HepG2 (cell line): Measurements from ENCODE around the gene CHAF1A. TPM values are rescaled to one million over a fixed set of nuclear protein-coding genes. Genes with fewer than 3 reads are reported as not detected.
A peak's percentile ranks its signal among the peaks of the same experiment; 100 is the strongest.

Experiments
- ASH2L ChIP-seq: fragments of 300-600, 200-600 bp; sonication (generic); IDR thresholded peaks from 2 replicates; pipeline ENCODE4 v1.7.0; 2017; ENCODE audit warnings: low read depth, mild to moderate bottlenecking, moderate library complexity, mixed read lengths, low read length; ENCODE audit not compliant: insufficient read length
- ATAD3A ChIP-seq: sonication (generic); formaldehyde crosslinking; IDR thresholded peaks from 2 replicates; pipeline ENCODE4 v1.4.0; 2020; ENCODE audit warnings: missing genetic modification reagents
- BCL6 ChIP-seq: IDR thresholded peaks from 2 replicates; pipeline ENCODE4 v1.6.1; 2016; ENCODE audit warnings: missing genetic modification reagents, missing compliant biosample characterization
- EED ChIP-seq: sonication (generic); formaldehyde crosslinking; IDR thresholded peaks from 2 replicates; pipeline ENCODE4 v1.5.0; 2020; ENCODE audit warnings: mild to moderate bottlenecking, missing genetic modification reagents
- EZH2 ChIP-seq: conservative IDR thresholded peaks from 2 replicates; pipeline ENCODE4 v1.6.1; 2012; ENCODE audit warnings: mild to moderate bottlenecking, low read depth, low read length, moderate library complexity
- FOXK2 ChIP-seq: fragments of 450-650 bp; IDR thresholded peaks from 2 replicates; pipeline ENCODE4 v1.6.1; 2016
- HMG20B ChIP-seq: conservative IDR thresholded peaks from 2 replicates; pipeline ENCODE4 v1.6.1; 2016; ENCODE audit warnings: missing genetic modification reagents, missing compliant biosample characterization
- HOXA3 ChIP-seq: sonication (generic); formaldehyde crosslinking; IDR thresholded peaks from 2 replicates; pipeline ENCODE4 v1.5.0; 2020; ENCODE audit warnings: missing genetic modification reagents
- HOXA9 ChIP-seq: sonication (generic); formaldehyde crosslinking; IDR thresholded peaks from 2 replicates; pipeline ENCODE4 v1.8.1; 2022; ENCODE audit warnings: missing genetic modification reagents, mild to moderate bottlenecking, moderate library complexity, borderline replicate concordance
- ZBTB20 ChIP-seq: sonication (generic); formaldehyde crosslinking; IDR thresholded peaks from 2 replicates; pipeline ENCODE4 v1.8.1; 2023; ENCODE audit warnings: missing genetic modification reagents, low read depth, mild to moderate bottlenecking, borderline replicate concordance
- ZNF331 ChIP-seq: sonication (generic); formaldehyde crosslinking; IDR thresholded peaks from 2 replicates; pipeline ENCODE4 v1.4.0; 2020; ENCODE audit warnings: missing genetic modification reagents
- ZNF484 ChIP-seq: sonication (generic); formaldehyde crosslinking; IDR thresholded peaks from 2 replicates; pipeline ENCODE4 v1.5.1; 2020; ENCODE audit warnings: mild to moderate bottlenecking, low read depth, missing genetic modification reagents, borderline replicate concordance
- ZNF816 ChIP-seq: sonication (generic); formaldehyde crosslinking; IDR thresholded peaks from 2 replicates; pipeline ENCODE4 v1.8.0; 2022; ENCODE audit warnings: missing genetic modification reagents, mild to moderate bottlenecking, borderline replicate concordance
- polyA plus RNA-seq, 8 experiments: library from polyadenylated mRNA; depleted of rRNA in 3 of 8; stranded (reverse) in 7 of 8; unstranded in 1 of 8; fragments of >200 nt; fragmentation: Illumina TruSeq in 4 of 8; extraction: Trizol in 4 of 8; gene quantifications; 2 replicates each; pipeline versions ENCODE4 v1.2.1 to v1.2.3, GENCODE V29; 2011 to 2016; ENCODE audit warnings: low read depth in 4 of 8, missing spikeins in 1 of 8, mixed read lengths in 1 of 8; ENCODE audit not compliant: insufficient read depth in 1 of 8
- total RNA-seq, 5 experiments: library from RNA; depleted of rRNA; stranded (reverse); fragments of >200 nt; fragmentation: Illumina TruSeq; extraction: Trizol; gene quantifications; 2 replicates each; pipeline ENCODE4 v1.2.3, GENCODE V29; 2016; ENCODE audit warnings: low read depth in 1 of 5
- TF ChIP-seq, protein P1 (sequence below): sonication (generic); formaldehyde crosslinking; IDR thresholded peaks from 2 replicates; pipeline ENCODE4 v1.8.1; 2023; ENCODE audit warnings: mild to moderate bottlenecking, inconsistent platforms, moderate library complexity, missing genetic modification reagents, borderline replicate concordance
- TF ChIP-seq, protein P2 (sequence below): sonication (generic); formaldehyde crosslinking; IDR thresholded peaks from 2 replicates; pipeline ENCODE4 v1.5.1; 2020; ENCODE audit warnings: mild to moderate bottlenecking, missing genetic modification reagents
- TF ChIP-seq, protein P3 (sequence below): sonication (generic); formaldehyde crosslinking; conservative IDR thresholded peaks from 2 replicates; pipeline ENCODE4 v1.8.0; 2022; ENCODE audit warnings: low read depth, missing genetic modification reagents
- TF ChIP-seq, protein P4 (sequence below): IDR thresholded peaks from 2 replicates; pipeline ENCODE4 v1.4.0; 2020; ENCODE audit warnings: mild to moderate bottlenecking, missing genetic modification reagents

CHAF1A gene
- total and polyA plus RNA-seq, 2 of the 13 experiments (the other 11 are each of a cell fraction or from before 2014, with no cell fraction given) = 11.0 to 34.8 TPM

DNA sequence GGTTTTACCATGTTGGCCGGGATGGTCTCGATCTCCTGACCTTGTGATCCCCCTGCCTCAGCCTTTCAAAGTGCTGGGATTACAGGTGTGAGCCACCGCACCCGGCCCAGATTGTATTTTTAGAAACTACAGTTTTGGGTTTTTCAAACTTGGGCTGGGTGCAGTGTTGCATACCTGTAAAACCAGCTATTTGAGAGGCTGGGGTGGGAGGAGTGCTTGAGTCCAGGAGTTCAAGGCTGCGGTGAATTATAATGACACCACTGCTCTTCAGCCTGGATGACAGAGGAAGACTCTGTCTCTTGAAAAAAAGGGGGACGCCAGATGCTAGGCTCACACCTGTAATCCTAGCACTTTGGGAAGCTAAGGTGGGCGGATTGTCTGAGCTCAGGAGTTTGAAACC lies 4.2 kb downstream of the CHAF1A start (continued):
- TF ChIP-seq ZNF331 (CRISPR knock-in tag) = 0 out of 2 replicates have a peak, but pooled peaks have one; percentile 15
- TF ChIP-seq, protein P1, sequence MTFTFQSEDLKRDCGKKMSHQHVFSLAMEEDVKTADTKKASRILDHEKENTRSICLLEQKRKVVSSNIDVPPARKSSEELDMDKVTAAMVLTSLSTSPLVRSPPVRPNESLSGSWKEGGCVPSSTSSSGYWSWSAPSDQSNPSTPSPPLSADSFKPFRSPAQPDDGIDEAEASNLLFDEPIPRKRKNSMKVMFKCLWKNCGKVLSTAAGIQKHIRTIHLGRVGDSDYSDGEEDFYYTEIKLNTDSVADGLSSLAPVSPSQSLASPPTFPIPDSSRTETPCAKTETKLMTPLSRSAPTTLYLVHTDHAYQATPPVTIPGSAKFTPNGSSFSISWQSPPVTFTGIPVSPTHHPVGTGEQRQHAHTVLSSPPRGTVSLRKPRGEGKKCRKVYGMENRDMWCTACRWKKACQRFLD = no peak
- TF ChIP-seq, protein P2, sequence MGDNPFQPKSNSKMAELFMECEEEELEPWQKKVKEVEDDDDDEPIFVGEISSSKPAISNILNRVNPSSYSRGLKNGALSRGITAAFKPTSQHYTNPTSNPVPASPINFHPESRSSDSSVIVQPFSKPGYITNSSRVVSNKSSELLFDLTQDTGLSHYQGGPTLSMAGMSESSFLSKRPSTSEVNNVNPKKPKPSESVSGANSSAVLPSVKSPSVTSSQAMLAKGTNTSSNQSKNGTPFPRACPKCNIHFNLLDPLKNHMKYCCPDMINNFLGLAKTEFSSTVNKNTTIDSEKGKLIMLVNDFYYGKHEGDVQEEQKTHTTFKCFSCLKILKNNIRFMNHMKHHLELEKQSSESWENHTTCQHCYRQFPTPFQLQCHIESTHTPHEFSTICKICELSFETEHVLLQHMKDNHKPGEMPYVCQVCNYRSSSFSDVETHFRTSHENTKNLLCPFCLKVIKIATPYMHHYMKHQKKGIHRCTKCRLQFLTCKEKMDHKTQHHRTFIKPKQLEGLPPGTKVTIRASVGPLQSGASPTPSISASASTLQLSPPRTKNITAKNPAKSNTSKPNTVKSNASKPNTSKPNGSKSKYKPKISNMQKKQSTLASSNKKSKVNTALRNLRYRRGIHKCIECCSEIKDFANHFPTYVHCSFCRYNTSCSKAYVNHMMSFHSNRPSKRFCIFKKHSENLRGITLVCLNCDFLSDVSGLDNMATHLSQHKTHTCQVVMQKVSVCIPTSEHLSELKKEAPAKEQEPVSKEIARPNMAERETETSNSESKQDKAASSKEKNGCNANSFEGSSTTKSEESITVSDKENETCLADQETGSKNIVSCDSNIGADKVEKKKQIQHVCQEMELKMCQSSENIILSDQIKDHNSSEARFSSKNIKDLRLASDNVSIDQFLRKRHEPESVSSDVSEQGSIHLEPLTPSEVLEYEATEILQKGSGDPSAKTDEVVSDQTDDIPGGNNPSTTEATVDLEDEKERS (CRISPR knock-in tag) = no peak
- 0 out of 2 replicates have a peak, but pooled peaks have one; percentile 27 for TF ChIP-seq ZNF816
- TF ChIP-seq ASH2L = no peak
- TF ChIP-seq, protein P3, sequence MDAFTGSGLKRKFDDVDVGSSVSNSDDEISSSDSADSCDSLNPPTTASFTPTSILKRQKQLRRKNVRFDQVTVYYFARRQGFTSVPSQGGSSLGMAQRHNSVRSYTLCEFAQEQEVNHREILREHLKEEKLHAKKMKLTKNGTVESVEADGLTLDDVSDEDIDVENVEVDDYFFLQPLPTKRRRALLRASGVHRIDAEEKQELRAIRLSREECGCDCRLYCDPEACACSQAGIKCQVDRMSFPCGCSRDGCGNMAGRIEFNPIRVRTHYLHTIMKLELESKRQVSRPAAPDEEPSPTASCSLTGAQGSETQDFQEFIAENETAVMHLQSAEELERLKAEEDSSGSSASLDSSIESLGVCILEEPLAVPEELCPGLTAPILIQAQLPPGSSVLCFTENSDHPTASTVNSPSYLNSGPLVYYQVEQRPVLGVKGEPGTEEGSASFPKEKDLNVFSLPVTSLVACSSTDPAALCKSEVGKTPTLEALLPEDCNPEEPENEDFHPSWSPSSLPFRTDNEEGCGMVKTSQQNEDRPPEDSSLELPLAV (CRISPR knock-in tag) = no peak
- no peak for TF ChIP-seq HOXA3 (CRISPR knock-in tag)
- no peak for TF ChIP-seq BCL6 (CRISPR knock-in tag)
- TF ChIP-seq EZH2 = no peak
- no peak for TF ChIP-seq FOXK2
- no peak for TF ChIP-seq HMG20B (CRISPR knock-in tag)
- TF ChIP-seq ZNF484 (CRISPR knock-in tag) = no peak
- TF ChIP-seq EED (CRISPR knock-in tag) = no peak
- TF ChIP-seq ZBTB20 (CRISPR knock-in tag) = no peak
- TF ChIP-seq, protein P4, sequence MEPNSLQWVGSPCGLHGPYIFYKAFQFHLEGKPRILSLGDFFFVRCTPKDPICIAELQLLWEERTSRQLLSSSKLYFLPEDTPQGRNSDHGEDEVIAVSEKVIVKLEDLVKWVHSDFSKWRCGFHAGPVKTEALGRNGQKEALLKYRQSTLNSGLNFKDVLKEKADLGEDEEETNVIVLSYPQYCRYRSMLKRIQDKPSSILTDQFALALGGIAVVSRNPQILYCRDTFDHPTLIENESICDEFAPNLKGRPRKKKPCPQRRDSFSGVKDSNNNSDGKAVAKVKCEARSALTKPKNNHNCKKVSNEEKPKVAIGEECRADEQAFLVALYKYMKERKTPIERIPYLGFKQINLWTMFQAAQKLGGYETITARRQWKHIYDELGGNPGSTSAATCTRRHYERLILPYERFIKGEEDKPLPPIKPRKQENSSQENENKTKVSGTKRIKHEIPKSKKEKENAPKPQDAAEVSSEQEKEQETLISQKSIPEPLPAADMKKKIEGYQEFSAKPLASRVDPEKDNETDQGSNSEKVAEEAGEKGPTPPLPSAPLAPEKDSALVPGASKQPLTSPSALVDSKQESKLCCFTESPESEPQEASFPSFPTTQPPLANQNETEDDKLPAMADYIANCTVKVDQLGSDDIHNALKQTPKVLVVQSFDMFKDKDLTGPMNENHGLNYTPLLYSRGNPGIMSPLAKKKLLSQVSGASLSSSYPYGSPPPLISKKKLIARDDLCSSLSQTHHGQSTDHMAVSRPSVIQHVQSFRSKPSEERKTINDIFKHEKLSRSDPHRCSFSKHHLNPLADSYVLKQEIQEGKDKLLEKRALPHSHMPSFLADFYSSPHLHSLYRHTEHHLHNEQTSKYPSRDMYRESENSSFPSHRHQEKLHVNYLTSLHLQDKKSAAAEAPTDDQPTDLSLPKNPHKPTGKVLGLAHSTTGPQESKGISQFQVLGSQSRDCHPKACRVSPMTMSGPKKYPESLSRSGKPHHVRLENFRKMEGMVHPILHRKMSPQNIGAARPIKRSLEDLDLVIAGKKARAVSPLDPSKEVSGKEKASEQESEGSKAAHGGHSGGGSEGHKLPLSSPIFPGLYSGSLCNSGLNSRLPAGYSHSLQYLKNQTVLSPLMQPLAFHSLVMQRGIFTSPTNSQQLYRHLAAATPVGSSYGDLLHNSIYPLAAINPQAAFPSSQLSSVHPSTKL = 0 out of 2 replicates have a peak, but pooled peaks have one; percentile 23
- TF ChIP-seq HOXA9 (CRISPR knock-in tag) = no peak
- TF ChIP-seq ATAD3A = no peak
